Panc1 (cell line): ENCODE results near the gene KAT7.

Source experiments
- POLR2AphosphoS5 ChIP-seq: IDR thresholded peaks from 2 replicates; pipeline ENCODE4 v1.6.1; 2012; ENCODE audit warnings: mild to moderate bottlenecking, low read depth, low read length, moderate library complexity
- TF ChIP-seq, protein P1 (sequence below): fragments of 450-650 bp; IDR thresholded peaks from 2 replicates; pipeline ENCODE4 v1.5.1; 2017; ENCODE audit warnings: mild to moderate bottlenecking

DNA sequence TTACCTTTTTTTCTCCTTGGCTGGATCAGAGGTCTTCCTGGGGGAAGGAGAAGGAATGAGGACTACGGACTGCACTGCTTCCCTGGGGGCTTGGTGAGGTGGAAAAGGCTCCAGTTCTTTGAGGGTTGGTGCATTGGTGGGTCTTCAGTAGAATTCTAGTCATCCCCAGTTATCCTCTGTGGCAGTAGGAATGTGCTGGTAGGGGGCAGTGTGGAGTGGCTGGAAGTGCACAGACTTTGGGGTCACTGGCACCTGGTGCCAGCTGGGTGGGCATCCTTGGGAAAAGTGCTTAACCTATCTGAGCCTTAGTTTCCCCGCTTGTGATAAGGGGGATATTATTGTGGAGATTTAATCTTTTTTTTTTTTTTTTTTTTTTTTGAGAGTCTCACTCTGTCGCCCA, 53.1 kb downstream of the KAT7 start:
- TF ChIP-seq, protein P1, sequence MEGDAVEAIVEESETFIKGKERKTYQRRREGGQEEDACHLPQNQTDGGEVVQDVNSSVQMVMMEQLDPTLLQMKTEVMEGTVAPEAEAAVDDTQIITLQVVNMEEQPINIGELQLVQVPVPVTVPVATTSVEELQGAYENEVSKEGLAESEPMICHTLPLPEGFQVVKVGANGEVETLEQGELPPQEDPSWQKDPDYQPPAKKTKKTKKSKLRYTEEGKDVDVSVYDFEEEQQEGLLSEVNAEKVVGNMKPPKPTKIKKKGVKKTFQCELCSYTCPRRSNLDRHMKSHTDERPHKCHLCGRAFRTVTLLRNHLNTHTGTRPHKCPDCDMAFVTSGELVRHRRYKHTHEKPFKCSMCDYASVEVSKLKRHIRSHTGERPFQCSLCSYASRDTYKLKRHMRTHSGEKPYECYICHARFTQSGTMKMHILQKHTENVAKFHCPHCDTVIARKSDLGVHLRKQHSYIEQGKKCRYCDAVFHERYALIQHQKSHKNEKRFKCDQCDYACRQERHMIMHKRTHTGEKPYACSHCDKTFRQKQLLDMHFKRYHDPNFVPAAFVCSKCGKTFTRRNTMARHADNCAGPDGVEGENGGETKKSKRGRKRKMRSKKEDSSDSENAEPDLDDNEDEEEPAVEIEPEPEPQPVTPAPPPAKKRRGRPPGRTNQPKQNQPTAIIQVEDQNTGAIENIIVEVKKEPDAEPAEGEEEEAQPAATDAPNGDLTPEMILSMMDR, result no peak; the same call in 1 of the 2 replicates
- TF ChIP-seq POLR2AphosphoS5, result no peak
